Measurements from ENCODE around the gene ZNF23. TPM values are rescaled to one million over a fixed set of nuclear protein-coding genes. Genes with fewer than 3 reads are reported as not detected.
A peak's percentile ranks its signal among the peaks of the same experiment; 100 is the strongest.
"Not testable (repeated sequence)": the region's sequence is repeated elsewhere in the genome, so short reads cannot be mapped to it uniquely, and the experiment has no call there.

ZNF23 gene
- 1 to 10 TPM; 6.6 to 9.5 (median 6.7) TPM for total RNA-seq
- long read RNA-seq, donor 1, partial matches to known transcripts = 1 of 5 reads
- long read RNA-seq, donor 1, other reads (novel, unspliced or antisense) = 4 of 5 reads
- long read RNA-seq, donor 2 = 0 reads

DNA sequence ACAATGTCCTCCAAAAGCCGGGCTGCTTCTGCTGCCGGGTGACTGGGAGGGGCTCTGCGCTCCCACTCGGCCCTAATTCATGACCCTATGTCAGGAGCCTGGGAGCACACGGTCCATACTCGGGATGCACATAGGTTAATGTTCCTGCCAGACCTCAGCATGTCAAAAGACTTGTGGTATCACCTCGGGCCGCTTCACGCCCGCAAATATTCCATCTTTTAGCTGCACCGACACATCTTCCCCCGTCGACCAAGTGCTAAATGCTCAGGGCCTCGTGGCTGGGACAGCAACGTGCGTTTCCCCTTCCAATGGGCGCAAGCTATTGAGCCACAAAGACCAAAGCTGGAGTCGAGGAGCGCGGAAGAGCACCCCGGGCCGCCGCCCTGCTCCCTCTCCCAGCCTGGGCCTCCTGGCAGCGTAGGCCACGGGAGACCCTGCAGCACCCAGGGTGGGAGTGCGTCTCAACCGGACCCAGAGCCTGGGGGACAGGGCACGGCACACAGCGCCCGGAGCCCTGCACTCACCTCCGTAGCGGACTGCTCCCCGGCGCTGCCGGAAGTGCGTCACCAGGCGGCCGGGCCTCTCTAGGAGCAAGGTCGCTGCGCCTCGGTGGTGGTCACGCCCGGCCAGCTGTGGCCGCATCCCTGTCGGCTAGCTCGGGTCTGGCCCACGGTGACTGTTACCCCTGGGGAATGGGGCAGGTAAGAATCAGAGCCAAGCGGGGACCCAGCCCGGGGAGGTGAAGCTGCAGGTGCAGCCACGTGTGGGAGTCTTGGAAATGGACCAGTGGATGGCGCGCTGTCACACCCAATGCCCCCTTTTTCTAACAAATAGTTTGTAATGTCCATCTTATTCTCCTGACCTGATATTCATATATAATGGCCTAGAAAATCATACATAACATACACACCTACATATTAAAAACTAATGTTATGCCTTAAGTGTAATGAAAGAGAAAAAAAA lies at the start of gene ZNF23:
ZNF23 (minus strand) TSS at position 562 of the 963 bp plus-strand sequence. CDS start 5,451 bp downstream, outside the sequence.
- intact Hi-C loops (cut with DNase I, micrococcal nuclease) = no loop called here
- peak; percentile 100 for ATAC-seq
- Histone ChIP-seq H3K4me1 (ENCODE audit: low read depth) (peaks cover 9% of the 10 kb centered on the region), H3K9me3 (no peaks in the 10 kb centered on the region), H3K36me3 (ENCODE audit: low read depth) (no peaks in the 10 kb centered on the region), H3K4me3 (peak within 1 kb of the TSS; percentile 94)
- TF ChIP-seq, protein P1, sequence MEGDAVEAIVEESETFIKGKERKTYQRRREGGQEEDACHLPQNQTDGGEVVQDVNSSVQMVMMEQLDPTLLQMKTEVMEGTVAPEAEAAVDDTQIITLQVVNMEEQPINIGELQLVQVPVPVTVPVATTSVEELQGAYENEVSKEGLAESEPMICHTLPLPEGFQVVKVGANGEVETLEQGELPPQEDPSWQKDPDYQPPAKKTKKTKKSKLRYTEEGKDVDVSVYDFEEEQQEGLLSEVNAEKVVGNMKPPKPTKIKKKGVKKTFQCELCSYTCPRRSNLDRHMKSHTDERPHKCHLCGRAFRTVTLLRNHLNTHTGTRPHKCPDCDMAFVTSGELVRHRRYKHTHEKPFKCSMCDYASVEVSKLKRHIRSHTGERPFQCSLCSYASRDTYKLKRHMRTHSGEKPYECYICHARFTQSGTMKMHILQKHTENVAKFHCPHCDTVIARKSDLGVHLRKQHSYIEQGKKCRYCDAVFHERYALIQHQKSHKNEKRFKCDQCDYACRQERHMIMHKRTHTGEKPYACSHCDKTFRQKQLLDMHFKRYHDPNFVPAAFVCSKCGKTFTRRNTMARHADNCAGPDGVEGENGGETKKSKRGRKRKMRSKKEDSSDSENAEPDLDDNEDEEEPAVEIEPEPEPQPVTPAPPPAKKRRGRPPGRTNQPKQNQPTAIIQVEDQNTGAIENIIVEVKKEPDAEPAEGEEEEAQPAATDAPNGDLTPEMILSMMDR (IDR thresholded peaks at IDR 0.05) = no peak
- DNase-seq = peak; percentile 85 to 92 (median 91)

DNA sequence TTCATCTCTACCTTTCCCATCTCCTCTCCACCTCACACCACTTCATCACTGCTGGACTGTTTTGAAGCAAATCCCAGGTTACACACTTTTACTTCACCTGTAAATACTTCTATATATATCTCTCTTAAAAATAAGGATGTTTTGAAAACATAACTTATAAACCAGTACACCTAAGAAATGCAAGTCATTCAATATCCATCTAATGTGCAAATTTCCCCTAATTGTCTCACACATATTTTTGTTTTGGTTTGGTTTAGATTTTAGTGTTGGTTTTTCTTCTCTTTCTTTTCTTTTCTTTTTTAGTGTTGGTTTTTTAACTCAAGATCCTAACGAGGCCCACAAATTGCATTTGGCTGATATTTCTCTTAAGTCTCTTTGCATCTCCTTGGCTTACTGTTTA lies 45.0 kb upstream of the ZNF23 start:
- H3K4me1 ChIP-seq (ENCODE audit: low read depth) = no peaks in the 10 kb centered on the region
- H3K36me3 ChIP-seq (ENCODE audit: low read depth) = no peaks in the 10 kb centered on the region
- TF ChIP-seq, protein P1 (IDR thresholded peaks at IDR 0.05) = no peak
- ATAC-seq (no peak), DNase-seq (no peak)
- intact Hi-C loops (cut with DNase I, micrococcal nuclease) = no loop called here
- H3K9me3 ChIP-seq = no peaks in the 10 kb centered on the region
- no peak overlapping the region for H3K4me3 ChIP-seq

DNA sequence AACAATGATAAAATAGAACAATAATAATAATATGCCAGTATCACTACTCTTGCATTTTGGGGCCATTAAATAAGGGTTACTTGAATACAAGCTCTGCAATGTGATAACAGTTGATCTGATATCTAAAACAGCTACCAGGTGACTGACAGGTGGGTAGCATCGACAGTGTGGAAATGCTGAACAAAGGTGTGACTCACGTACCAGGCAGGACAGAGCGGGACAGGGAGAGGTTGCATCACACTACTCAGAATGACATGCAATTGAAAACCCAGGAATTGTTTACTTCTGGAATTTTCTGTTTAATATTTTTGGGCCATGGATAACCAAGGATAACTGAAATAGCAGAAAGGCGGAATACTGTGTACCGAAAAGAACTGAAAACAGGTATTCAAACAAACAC lies 42.9 kb upstream of the ZNF23 start:
- H3K9me3 ChIP-seq = no peaks in the 10 kb centered on the region
- no peak for DNase-seq
- intact Hi-C loops (cut with DNase I, micrococcal nuclease) = loop anchor here in 1 of 2 donors (5.0 kb wide), 1 partner anchor 93 kb away; no protein-coding TSS in a partner anchor
- H3K4me1 ChIP-seq (ENCODE audit: low read depth) = no peaks in the 10 kb centered on the region
- no peak overlapping the region for H3K4me3 ChIP-seq
- TF ChIP-seq, protein P1 (IDR thresholded peaks at IDR 0.05) = no peak
- H3K36me3 ChIP-seq (ENCODE audit: low read depth) = no peaks in the 10 kb centered on the region
- no peak for ATAC-seq

DNA sequence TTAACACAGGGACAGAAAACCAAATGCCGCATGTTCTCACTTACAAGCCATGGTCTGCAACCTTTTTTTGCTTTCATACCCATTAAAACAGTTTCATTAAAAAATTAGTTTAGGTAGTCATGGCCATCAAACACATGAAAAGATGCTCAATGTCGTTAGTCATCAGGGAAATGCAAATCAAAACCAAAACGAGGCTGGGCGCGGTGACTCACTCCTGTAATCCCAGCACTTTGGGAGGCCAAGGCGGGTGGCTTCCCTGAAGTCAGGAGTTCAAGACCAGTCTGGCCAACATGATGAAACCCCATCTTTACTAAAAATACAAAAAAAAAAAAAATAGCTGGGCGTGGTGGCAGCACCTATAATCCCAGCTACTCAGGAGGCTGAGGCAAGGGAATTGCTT lies 42.0 kb upstream of the ZNF23 start:
- H3K36me3 ChIP-seq (ENCODE audit: low read depth); H3K9me3 ChIP-seq; H3K4me3 ChIP-seq; H3K4me1 ChIP-seq (ENCODE audit: low read depth); ATAC-seq; DNase-seq: not testable (repeated sequence)
- intact Hi-C loops (cut with DNase I, micrococcal nuclease) = loop anchor here in 1 of 2 donors (5.0 kb wide), 1 partner anchor 92 kb away; no protein-coding TSS in a partner anchor

DNA sequence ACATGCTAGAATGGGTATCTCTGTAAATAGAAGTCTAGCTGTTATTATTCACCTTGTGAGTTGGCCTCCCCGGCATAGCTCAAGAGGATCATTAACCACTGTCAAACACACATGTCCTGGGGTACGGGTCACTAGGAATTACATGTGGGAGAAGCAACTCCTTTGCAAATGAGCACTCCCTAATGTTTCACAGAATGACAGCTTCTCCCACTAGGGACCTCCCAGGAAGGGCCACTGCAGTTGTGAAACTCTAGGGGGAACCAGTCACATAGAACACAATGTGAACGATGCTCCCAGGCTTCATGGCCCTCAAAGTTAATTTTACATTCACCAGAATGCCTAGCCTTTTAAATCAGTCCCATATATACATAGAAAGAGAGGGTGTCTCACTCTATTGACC lies 39.5 kb upstream of the ZNF23 start:
- intact Hi-C loops (cut with DNase I, micrococcal nuclease) = loop anchor here (2.0 to 5.0 kb wide), 2 partner anchors 89 kb away; no protein-coding TSS in a partner anchor
- no peaks in the 10 kb centered on the region for H3K9me3 ChIP-seq
- ATAC-seq = no peak

More for the DNA sequence above, 39.5 kb upstream of the ZNF23 start:
- Histone ChIP-seq H3K36me3 (ENCODE audit: low read depth) (no peaks in the 10 kb centered on the region), H3K4me3 (no peak overlapping the region), H3K4me1 (ENCODE audit: low read depth) (no peaks in the 10 kb centered on the region)
- no peak for DNase-seq
- TF ChIP-seq, protein P1 (IDR thresholded peaks at IDR 0.05) = no peak
